ENCODE measurements around the gene DBF4.

GRCh38 chr7:87870471-87870870, 5.8 kb upstream of the DBF4 start:
- TF ChIP-seq EZH2 (IDR thresholded peaks at IDR 0.05; ENCODE audit: borderline replicate concordance, low read length), result no peak
- TF ChIP-seq CTCF (conservative IDR thresholded peaks at IDR 0.05 in 1 of 2, IDR thresholded peaks at IDR 0.05 in 1 of 2; ENCODE audit: extremely low read depth in 1 of 2, insufficient read depth in 1 of 2, low read depth in 1 of 2, low read length in 2 of 2), result no peak

Measured in mammary epithelial cell (primary cell).